ENCODE results near the gene PLA2G2E.

The PLA2G2E gene

GRCh38 chr1:19901653-19902052 lies 21.8 kb downstream of the PLA2G2E start:
- no peak for FAIRE-seq
- no peak for TF ChIP-seq CTCF (IDR thresholded peaks at IDR 0.05; ENCODE audit: insufficient read depth, missing control alignments)

GRCh38 chr1:19894218-19894617 lies 29.2 kb downstream of the PLA2G2E start:
- no peak for TF ChIP-seq CTCF (IDR thresholded peaks at IDR 0.05; ENCODE audit: insufficient read depth, missing control alignments)
- FAIRE-seq (no peak), DNase-seq (ENCODE audit: insufficient read length, low spot score) (no peak)

More at GRCh38 chr1:19901653-19902052, 21.8 kb downstream of the PLA2G2E start:
- no peak for DNase-seq (ENCODE audit: insufficient read length, low spot score)

GRCh38 chr1:19893687-19894086 lies 29.7 kb downstream of the PLA2G2E start:
- no peak for DNase-seq (ENCODE audit: insufficient read length, low spot score)
- TF ChIP-seq CTCF (IDR thresholded peaks at IDR 0.05; ENCODE audit: insufficient read depth, missing control alignments), result no peak
- FAIRE-seq, result no peak

GRCh38 chr1:19892628-19893168 lies 30.7 kb downstream of the PLA2G2E start:
- FAIRE-seq, result no peak
- no peak for TF ChIP-seq CTCF (IDR thresholded peaks at IDR 0.05; ENCODE audit: insufficient read depth, missing control alignments)

GRCh38 chr1:19892129-19892528 lies 31.3 kb downstream of the PLA2G2E start:
- no peak for FAIRE-seq
- no peak for TF ChIP-seq CTCF (IDR thresholded peaks at IDR 0.05; ENCODE audit: insufficient read depth, missing control alignments)
- DNase-seq (ENCODE audit: insufficient read length, low spot score), result no peak

More at GRCh38 chr1:19892628-19893168, 30.7 kb downstream of the PLA2G2E start:
- no peak for DNase-seq (ENCODE audit: insufficient read length, low spot score)

- DNase-seq (ENCODE audit: insufficient read length, low spot score) (no peak), FAIRE-seq (no peak)
- no peak for TF ChIP-seq CTCF (IDR thresholded peaks at IDR 0.05; ENCODE audit: insufficient read depth, missing control alignments)
Observed at GRCh38 chr1:19889656-19890055, 33.8 kb downstream of the PLA2G2E start.

- FAIRE-seq, result no peak
- TF ChIP-seq CTCF (IDR thresholded peaks at IDR 0.05; ENCODE audit: insufficient read depth, missing control alignments), result no peak
- DNase-seq (ENCODE audit: insufficient read length, low spot score), result no peak
Observed at GRCh38 chr1:19888112-19888511, 35.3 kb downstream of the PLA2G2E start.

Measured in D721Med (cell line).